GM18858 (cell line): ENCODE data around the gene NCK2.

Source experiments
- ATAC-seq: cut with Tn5 transposase; IDR thresholded peaks from one replicate; pipeline ENCODE4 v1.9.1; 2021; ENCODE audit not compliant: unreplicated experiment

Gene NCK2

GRCh38 chr2:105789745-105790460 lies 45.2 kb downstream of the NCK2 start:
- ATAC-seq = peak; percentile 62

DNA sequence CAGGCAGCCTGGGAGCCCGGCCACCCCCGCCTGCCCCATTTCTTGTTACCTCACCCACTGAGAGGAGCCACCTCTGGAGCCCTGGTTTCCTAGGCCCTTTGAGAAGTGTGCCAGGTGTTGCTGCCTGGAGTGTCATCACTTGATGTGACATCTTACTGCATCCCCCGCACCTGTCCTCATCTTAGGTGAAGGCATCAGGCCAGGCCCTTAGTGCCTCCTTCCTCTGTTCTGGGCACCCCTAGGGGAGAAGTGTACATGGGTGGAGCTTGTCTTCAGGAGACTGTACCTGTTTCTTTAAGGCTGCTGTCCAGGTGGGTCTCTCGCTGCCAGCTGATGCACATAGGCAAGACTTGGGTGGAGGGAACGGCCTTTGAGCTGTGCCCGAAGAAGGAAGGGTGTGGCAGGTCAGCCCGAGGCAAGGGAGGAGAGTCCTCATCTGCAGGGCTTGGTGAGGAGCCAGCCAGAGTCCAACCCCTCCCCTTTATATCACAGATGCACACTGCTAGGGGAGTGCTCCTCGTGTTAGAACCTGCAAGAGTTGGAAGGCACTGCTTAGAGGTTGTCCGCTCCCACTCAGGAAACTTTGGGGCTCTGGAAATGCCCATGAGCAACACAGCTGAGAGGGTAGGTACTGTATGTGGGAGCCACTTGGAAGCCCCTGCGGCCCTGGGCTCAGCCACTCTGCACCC lies 45.9 kb downstream of the NCK2 start:
- peak; percentile 15 for ATAC-seq

- no peak for ATAC-seq
Observed at GRCh38 chr2:105791229-105791628, 46.5 kb downstream of the NCK2 start.

- ATAC-seq = no peak
Observed at GRCh38 chr2:105792561-105792960, 47.8 kb downstream of the NCK2 start.

DNA sequence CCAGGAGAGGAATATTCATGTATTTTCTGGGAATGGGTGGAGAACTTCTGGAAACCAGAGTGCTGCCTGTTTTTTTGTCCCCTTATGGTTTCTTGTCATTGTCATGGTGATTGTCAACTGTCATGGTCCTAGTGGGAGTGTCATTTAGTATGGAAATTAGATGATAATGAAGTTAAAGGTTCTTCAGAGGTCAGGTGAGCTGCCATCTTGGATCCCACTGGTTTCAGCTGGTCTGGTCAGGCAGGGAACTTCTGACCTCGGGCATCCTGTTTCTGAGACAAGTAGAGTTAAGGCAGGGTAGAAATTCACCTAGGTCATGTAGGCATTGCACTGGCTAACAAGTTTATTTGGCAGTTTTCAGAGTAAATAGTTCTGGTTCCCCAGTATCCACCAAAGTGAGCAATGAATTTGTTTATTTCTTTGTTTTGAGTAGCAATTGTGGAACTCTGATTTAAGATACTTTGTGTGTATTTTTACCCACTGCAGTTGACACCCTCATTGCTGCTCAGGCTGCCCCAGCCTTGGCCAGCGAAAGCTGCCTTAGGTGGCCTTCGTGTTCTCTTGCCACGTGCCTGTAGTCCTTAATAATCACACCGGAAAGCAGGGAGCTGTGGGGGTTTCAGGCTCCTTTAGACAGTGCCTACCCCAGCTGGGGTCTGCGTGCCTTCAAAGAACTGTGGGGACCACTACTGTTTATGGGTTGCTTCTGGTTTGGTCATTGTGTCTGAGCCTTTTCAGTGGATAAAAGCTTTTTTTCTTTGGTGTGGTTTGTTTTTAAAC lies 48.7 kb downstream of the NCK2 start:
- no peak for ATAC-seq

- ATAC-seq = no peak
Observed at GRCh38 chr2:105794926-105795574, 50.3 kb downstream of the NCK2 start.

DNA sequence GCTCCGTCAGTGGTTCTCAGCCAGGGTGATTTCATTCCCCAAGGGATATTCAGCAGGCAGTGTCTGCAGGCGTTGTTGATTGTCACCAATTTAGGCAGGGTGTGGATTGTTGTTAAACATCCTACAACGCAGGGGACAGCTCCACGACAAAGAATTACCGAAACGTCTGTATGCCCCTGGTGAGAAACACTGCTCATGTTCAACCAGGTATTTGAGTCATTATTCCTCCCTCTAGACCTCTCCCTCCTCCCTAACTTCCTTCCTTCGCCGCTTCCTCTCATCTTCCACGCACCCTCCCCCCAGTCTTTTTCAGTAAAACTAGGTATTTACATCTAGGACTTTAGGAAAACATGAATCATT lies 50.8 kb downstream of the NCK2 start:
- no peak for ATAC-seq

DNA sequence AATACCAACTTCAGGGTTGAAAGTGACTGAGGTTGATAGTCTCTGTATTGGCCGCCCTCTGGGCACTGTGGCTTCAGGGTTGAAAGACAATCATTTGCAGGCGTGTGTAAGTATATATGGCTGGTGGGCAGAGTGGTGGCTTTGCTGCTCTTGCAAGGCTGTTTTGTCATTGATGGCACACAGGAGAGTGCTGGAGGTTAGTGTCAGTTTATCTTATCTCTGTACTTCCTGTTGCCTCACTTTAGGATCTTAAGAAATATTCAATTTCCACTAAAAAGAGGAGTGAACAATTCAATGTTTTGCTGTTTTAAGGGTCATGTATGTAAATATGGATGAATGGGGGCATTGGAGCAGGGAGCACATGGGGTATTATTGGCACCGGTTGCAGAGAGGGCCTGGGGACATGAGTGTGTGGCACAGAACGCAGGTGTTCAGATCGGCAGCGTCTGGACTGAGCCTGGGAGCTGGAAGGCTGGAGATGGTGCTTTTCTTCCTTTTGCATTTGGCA lies 51.5 kb downstream of the NCK2 start:
- ATAC-seq = no peak

GRCh38 chr2:105796791-105797190 lies 52.1 kb downstream of the NCK2 start:
- ATAC-seq = no peak

DNA sequence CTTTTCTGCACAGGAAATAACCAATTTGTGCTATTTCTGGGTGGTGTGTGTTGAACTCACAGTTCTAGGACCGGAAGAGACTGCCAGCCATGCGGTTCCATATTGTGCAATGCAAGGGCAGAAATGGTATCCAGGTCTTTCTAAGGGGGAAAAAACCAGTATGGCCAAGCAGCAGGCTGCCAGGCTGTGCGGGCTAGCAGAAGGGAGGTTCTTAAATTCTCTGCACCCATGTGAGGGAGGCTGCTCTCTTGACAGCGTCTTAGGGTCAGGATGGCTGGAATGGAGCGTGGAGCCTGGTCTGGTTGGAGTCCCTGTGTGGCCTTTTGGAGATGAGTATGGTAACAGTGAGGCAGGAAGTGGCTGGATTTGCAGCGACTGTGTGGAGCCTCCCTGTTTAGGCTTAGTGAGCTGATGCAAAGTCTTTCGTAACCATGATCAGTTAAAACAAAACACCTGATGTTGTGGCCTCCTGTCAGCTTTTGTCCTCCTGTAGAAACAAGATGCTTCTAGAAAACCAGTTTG lies 52.6 kb downstream of the NCK2 start:
- ATAC-seq = peak; percentile 37

GRCh38 chr2:105798595-105798994 lies 53.9 kb downstream of the NCK2 start:
- ATAC-seq = peak; percentile 21

DNA sequence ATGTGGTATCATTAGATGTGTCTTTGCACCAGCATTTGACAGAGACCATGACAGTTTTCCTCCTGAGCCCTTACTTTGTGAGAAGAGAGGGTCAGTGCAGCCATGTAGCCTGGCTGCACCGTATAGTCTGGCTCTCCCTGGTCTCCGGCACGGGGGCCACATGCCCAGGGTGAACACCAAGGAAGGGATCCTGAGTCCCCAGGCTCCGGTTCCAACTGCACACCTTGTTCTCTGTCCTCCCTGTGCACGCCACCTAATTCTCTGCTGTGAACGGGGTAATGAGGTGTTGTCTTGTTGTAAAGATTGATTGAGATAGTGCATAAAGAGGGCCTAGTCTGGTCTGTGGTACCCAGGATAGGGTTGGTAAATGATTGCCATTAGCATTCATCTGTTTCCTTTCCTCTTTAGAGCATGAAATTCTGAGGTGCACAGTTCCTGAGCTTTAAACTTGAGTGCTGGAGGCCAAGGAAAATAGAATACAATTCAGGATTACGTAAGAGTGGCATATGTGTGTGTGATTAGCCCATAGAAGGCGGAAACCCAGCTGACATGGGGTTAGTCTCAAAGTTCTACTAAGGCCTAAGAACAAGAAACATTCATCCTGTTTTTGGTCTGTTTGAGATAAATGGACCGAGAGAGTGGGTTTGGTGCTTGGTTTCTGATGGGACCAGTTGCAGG lies 55.5 kb downstream of the NCK2 start:
- ATAC-seq = no peak

GRCh38 chr2:105800953-105801635 lies 56.4 kb downstream of the NCK2 start:
- no peak for ATAC-seq

DNA sequence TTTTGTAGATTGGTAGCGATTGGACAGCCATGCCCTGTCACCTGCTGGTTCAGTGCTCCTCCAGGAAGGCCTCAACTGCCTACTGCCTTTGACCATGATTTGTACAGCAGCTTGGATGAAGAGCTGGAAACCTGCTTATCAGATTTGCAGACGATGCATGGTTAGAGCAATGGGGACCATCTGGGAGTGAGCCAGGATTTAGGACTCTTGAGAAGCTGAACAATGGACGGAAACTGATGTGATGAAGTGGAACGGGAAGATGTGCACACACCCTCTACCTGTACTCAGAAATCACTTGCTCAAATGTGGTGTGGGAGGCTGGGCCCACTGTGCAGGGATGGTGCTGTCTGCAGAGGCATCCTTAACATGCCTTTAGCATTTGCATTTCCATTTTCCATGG lies 57.2 kb downstream of the NCK2 start:
- ATAC-seq = no peak

DNA sequence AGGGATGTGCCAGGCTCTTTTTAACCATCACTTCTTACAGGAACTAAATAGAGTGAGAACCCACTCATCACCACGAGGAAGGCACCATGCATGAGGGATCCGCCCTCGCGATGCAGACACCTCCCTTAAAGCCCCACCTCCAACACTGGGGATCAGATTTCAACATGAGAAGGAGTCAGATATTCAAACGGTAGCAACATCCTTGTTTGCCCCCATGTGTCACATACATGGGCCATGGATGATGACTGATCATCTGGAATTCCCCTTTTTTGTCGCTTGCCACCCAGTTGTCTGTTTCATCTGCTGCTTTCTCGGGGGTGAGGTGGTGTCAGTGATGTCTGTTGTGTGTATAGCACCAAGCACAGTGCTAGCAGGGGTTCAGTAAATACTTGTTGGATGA lies 57.9 kb downstream of the NCK2 start:
- peak; percentile 52 for ATAC-seq

GRCh38 chr2:105803337-105803736 lies 58.6 kb downstream of the NCK2 start:
- peak; percentile 34 for ATAC-seq

- no peak for ATAC-seq
Observed at GRCh38 chr2:105803773-105804172, 59.1 kb downstream of the NCK2 start.

- no peak for ATAC-seq
Observed at GRCh38 chr2:105804266-105804665, 59.6 kb downstream of the NCK2 start.

- ATAC-seq = no peak
Observed at GRCh38 chr2:105806996-105807395, 62.3 kb downstream of the NCK2 start.
